NB4 (cell line): ENCODE measurements around the gene NOS2.

ENCODE experiments used
- POLR2A ChIP-seq: IDR thresholded peaks from 2 replicates; pipeline ENCODE4 v1.6.1; 2011; ENCODE audit warnings: mild to moderate bottlenecking; ENCODE audit not compliant: insufficient read length; ENCODE audit errors: extremely low read depth
- TF ChIP-seq, protein P1 (sequence below): IDR thresholded peaks from one replicate; pipeline ENCODE4 v1.5.1; 2012; ENCODE audit warnings: low read depth, low read length

DNA sequence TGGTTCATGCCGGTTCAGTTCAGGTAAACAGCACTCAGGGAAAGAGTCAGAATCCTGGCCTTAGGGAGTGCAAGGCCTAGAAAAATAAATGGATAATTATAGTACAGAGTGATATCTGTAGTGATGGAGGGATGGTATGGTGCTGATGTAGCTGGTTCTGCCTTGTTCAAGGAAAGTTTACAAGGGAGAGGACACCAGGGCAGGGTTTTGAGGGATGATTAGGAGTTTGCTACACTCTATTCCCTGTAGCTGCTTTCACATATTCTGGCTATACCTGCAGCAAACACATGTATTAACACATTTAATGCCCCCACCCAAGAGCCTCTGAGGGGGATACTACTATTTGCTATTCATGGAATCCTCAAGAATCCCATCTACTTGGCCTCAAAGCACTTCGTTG is 1.7 kb upstream of the NOS2 start:
- TF ChIP-seq, protein P1, sequence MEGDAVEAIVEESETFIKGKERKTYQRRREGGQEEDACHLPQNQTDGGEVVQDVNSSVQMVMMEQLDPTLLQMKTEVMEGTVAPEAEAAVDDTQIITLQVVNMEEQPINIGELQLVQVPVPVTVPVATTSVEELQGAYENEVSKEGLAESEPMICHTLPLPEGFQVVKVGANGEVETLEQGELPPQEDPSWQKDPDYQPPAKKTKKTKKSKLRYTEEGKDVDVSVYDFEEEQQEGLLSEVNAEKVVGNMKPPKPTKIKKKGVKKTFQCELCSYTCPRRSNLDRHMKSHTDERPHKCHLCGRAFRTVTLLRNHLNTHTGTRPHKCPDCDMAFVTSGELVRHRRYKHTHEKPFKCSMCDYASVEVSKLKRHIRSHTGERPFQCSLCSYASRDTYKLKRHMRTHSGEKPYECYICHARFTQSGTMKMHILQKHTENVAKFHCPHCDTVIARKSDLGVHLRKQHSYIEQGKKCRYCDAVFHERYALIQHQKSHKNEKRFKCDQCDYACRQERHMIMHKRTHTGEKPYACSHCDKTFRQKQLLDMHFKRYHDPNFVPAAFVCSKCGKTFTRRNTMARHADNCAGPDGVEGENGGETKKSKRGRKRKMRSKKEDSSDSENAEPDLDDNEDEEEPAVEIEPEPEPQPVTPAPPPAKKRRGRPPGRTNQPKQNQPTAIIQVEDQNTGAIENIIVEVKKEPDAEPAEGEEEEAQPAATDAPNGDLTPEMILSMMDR = no peak
- TF ChIP-seq POLR2A = no peak
